A549 (cell line): ENCODE results near the gene FBXO38. TPM values are rescaled to one million over a fixed set of nuclear protein-coding genes. Genes with fewer than 3 reads are reported as not detected.

Source experiments
- ATAC-seq, 2 experiments: fragments of 200-7000 bp in 1 of 2; fragments of >200 bp in 1 of 2; cut with Nextera tagmentation in 1 of 2; cut with Tn5 transposase in 1 of 2; 3 replicates each; pipeline versions ENCODE4 v1.8.0 to v1.9.1; 2018 to 2020; ENCODE audit warnings: mild to moderate bottlenecking in 1 of 2, moderate library complexity in 1 of 2
- CTCF ChIA-PET: fragments of 300-600 bp; sonication (Branson Sonifier 250); formaldehyde crosslinking; extraction: SDS; loops from one replicate; lab custom pipeline; 2021; ENCODE audit warnings: antibody characterized with exemption, inconsistent platforms; lab: Yijun Ruan, JAX
- POLR2A ChIA-PET: fragments of 350-600 bp; formaldehyde crosslinking; extraction: SDS; loops from one replicate; lab custom pipeline; 2021; ENCODE audit warnings: antibody characterized with exemption, inconsistent platforms; lab: Yijun Ruan, JAX
- DNase-seq, 2 experiments: peaks; one replicate each; pipeline versions ENCODE4 v3.0.0 to v3.0.0-alpha.2; 2011 to 2016; ENCODE audit warnings: low read depth in 1 of 2, low spot score in 1 of 2
- FAIRE-seq: peaks from 2 replicates; lab custom pipeline; 2011; peaks lifted over from hg19 to GRCh38; lab: Jason Lieb, UNC
- H3K27ac ChIP-seq, 2 experiments: fragments of >200 bp; sonication (Bioruptor Twin); formaldehyde crosslinking; 3 replicates each; pipeline ENCODE4 v1.5.1; 2016 to 2017
- H3K4me1 ChIP-seq: fragments of >200 bp; sonication (Bioruptor Twin); formaldehyde crosslinking; 3 replicates; pipeline ENCODE4 v1.6.1; 2016
- H3K4me2 ChIP-seq: fragments of >200 bp; sonication (Bioruptor Twin); formaldehyde crosslinking; 3 replicates; pipeline ENCODE4 v1.6.1; 2016
- H3K4me3 ChIP-seq: fragments of >200 bp; sonication (Bioruptor Twin); formaldehyde crosslinking; 3 replicates; pipeline ENCODE4 v1.5.1; 2016
- H3K9me3 ChIP-seq: fragments of >200 bp; sonication (Bioruptor Twin); formaldehyde crosslinking; 3 replicates; pipeline ENCODE4 v1.6.1; 2016
- BHLHE40 ChIP-seq: IDR thresholded peaks from 2 replicates; pipeline ENCODE4 v1.6.1; 2012; ENCODE audit warnings: low read depth, low read length, inconsistent platforms
- CBX2 ChIP-seq: fragments of 200-600 bp; sonication (generic); IDR thresholded peaks from 2 replicates; pipeline ENCODE4 v1.6.1; 2016; ENCODE audit warnings: low read depth, mild to moderate bottlenecking, borderline replicate concordance
- CEBPB ChIP-seq, 2 experiments: fragments of >200 bp in 1 of 2; sonication (Bioruptor Twin) in 1 of 2; formaldehyde crosslinking in 1 of 2; IDR thresholded peaks; 2 replicates each; pipeline ENCODE4 v1.6.1; 2012 to 2016
- EHMT2 ChIP-seq: fragments of 200-600 bp; sonication (generic); IDR thresholded peaks from 2 replicates; pipeline ENCODE4 v1.6.1; 2016; ENCODE audit warnings: antibody characterized with exemption, low read depth, mild to moderate bottlenecking, moderate library complexity
- ELK1 ChIP-seq: fragments of 150-350 bp; IDR thresholded peaks from 2 replicates; pipeline ENCODE4 v1.6.1; 2014; ENCODE audit warnings: low read depth, mild to moderate bottlenecking, low read length
- FOSB ChIP-seq: fragments of 250-450 bp; sonication (Bioruptor Pico); IDR thresholded peaks from 2 replicates; pipeline ENCODE4 v1.5.0; 2020; ENCODE audit warnings: mild to moderate bottlenecking, moderate library complexity
- HOXB13 ChIP-seq: fragments of 250-450 bp; sonication (Bioruptor Pico); IDR thresholded peaks from 2 replicates; pipeline ENCODE4 v1.5.0; 2020; ENCODE audit warnings: low read depth, mild to moderate bottlenecking, moderate library complexity
- JUN ChIP-seq, 2 experiments: fragments of >200 bp; sonication (Bioruptor Twin); formaldehyde crosslinking; IDR thresholded peaks; 2 replicates in 1 of 2; 3 replicates in 1 of 2; pipeline ENCODE4 v1.6.1; 2016 to 2017
- KDM5A ChIP-seq: fragments of 200-600 bp; sonication (generic); IDR thresholded peaks from 2 replicates; pipeline ENCODE4 v1.6.1; 2016; ENCODE audit warnings: antibody characterized with exemption, mild to moderate bottlenecking
- NPAS2 ChIP-seq: fragments of 250-450 bp; sonication (Bioruptor Pico); IDR thresholded peaks from 2 replicates; pipeline ENCODE4 v1.8.0; 2022; ENCODE audit warnings: mild to moderate bottlenecking, moderate library complexity, borderline replicate concordance
- NR3C1 ChIP-seq: fragments of >200 bp; sonication (Bioruptor Twin); formaldehyde crosslinking; IDR thresholded peaks from 3 replicates; pipeline ENCODE4 v1.6.1; 2017
- RAD21 ChIP-seq, 2 experiments: fragments of >200 bp in 1 of 2; sonication (Bioruptor Twin) in 1 of 2; formaldehyde crosslinking in 1 of 2; IDR thresholded peaks in 1 of 2; conservative IDR thresholded peaks in 1 of 2; 2 replicates in 1 of 2; 3 replicates in 1 of 2; pipeline ENCODE4 v1.6.1; 2012 to 2018; ENCODE audit warnings: inconsistent platforms in 1 of 2
- REST ChIP-seq: fragments of 200-600 bp; sonication (generic); IDR thresholded peaks from 2 replicates; pipeline ENCODE4 v1.6.1; 2016; ENCODE audit warnings: antibody characterized with exemption, mild to moderate bottlenecking, moderate library complexity
- TFCP2L1 ChIP-seq: fragments of 250-450 bp; sonication (Bioruptor Pico); IDR thresholded peaks from 2 replicates; pipeline ENCODE4 v1.5.0; 2021; ENCODE audit warnings: mild to moderate bottlenecking
- ZC3H11A ChIP-seq: fragments of 450-650 bp; IDR thresholded peaks from 2 replicates; pipeline ENCODE4 v1.6.1; 2014; ENCODE audit warnings: antibody characterized with exemption, mild to moderate bottlenecking
- WGBS: methylation state at CpG from one replicate; pipeline ENCODE4 v1.1.6; 2017; ENCODE audit errors: missing lambda C conversion rate; 5-methylcytosine and 5-hydroxymethylcytosine counted together
- polyA plus RNA-seq, 4 experiments: library from polyadenylated mRNA; depleted of rRNA in 3 of 4; stranded (reverse); fragments of >200 nt; fragmentation: RNase III in 1 of 4; extraction: RNeasy Plus Mini Kit Qiagen cat#74134 plus additional on column Dnase treatment in 1 of 4; gene quantifications; 2 replicates in 3 of 4; 3 replicates in 1 of 4; pipeline ENCODE4 v1.2.3, GENCODE V29; 2011 to 2017
- TF ChIP-seq, protein P1 (sequence below): IDR thresholded peaks from 2 replicates; pipeline ENCODE4 v1.6.1; 2012

FBXO38 gene
- polyA plus RNA-seq, 2 of the 4 experiments (the other 2 are of a cell fraction), result 15.8 to 33.2 TPM

GRCh38 chr5:148378670-148379069 is 5.1 kb upstream of the FBXO38 start:
- Histone ChIP-seq H3K4me2 (no peak overlapping the region), H3K9me3 (no peaks in the 10 kb centered on the region), H3K4me3 (no peak overlapping the region), H3K4me1 (0 out of 3 replicates have a peak, but pooled peaks cover 3% of the 10 kb centered on the region), H3K27ac (no peak overlapping the region)
- CTCF ChIA-PET, result no interaction called here
- DNase-seq (no peak), FAIRE-seq (no peak), ATAC-seq (no peak)
- POLR2A ChIA-PET, result no interaction called here
- 70% methylated on average over 3 of the region's 3 CpGs for WGBS
- TF ChIP-seq RAD21 (conservative IDR thresholded peaks at IDR 0.05 in 1 of 2, IDR thresholded peaks at IDR 0.05 in 1 of 2) (no peak), KDM5A (no peak), ZC3H11A (no peak), ELK1 (no peak), HOXB13 (CRISPR knock-in tag) (no peak), CBX2 (no peak)

GRCh38 chr5:148379340-148379739 is 4.4 kb upstream of the FBXO38 start:
- Histone ChIP-seq H3K9me3 (no peaks in the 10 kb centered on the region), H3K4me2 (no peak overlapping the region), H3K27ac (no peak overlapping the region), H3K4me3 (no peak overlapping the region), H3K4me1 (0 out of 3 replicates have a peak, but pooled peaks cover 3% of the 10 kb centered on the region)
- CTCF ChIA-PET, result no interaction called here
- POLR2A ChIA-PET, result no interaction called here
- DNase-seq (no peak), ATAC-seq (no peak), FAIRE-seq (no peak)
- TF ChIP-seq TFCP2L1 (CRISPR knock-in tag) (no peak), CBX2 (no peak), KDM5A (no peak), EHMT2 (no peak), JUN (IDR thresholded peaks at IDR 0.05) (no peak), FOSB (CRISPR knock-in tag) (no peak), NPAS2 (CRISPR knock-in tag) (no peak), BHLHE40 (no peak)

GRCh38 chr5:148381906-148382305 is 1.9 kb upstream of the FBXO38 start:
- ChIA-PET POLR2A (no interaction called here), CTCF (interaction anchor here (0.8 to 1.2 kb wide), 3 partner anchors 7 to 202 kb away, joined by 3 to 4 read pairs (median 3); no protein-coding TSS in a partner anchor)
- TF ChIP-seq REST, result no peak
- TF ChIP-seq JUN (IDR thresholded peaks at IDR 0.05), result no peak
- no peak for TF ChIP-seq ELK1
- no peak for TF ChIP-seq NR3C1
- TF ChIP-seq CEBPB (IDR thresholded peaks at IDR 0.05), result no peak
- TF ChIP-seq, protein P1, sequence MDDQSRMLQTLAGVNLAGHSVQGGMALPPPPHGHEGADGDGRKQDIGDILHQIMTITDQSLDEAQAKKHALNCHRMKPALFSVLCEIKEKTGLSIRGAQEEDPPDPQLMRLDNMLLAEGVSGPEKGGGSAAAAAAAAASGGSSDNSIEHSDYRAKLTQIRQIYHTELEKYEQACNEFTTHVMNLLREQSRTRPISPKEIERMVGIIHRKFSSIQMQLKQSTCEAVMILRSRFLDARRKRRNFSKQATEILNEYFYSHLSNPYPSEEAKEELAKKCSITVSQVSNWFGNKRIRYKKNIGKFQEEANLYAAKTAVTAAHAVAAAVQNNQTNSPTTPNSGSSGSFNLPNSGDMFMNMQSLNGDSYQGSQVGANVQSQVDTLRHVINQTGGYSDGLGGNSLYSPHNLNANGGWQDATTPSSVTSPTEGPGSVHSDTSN, result no peak
- FAIRE-seq (no peak), DNase-seq (no peak), ATAC-seq (no peak)
- H3K4me2 ChIP-seq, result no peak overlapping the region
- 74% methylated on average over 3 of the region's 3 CpGs for WGBS
- no peak overlapping the region for H3K4me3 ChIP-seq
- no peak overlapping the region for H3K27ac ChIP-seq
- no peaks in the 10 kb centered on the region for H3K9me3 ChIP-seq
- peaks cover 13% of the 10 kb centered on the region; the same call in 2 of the 3 replicates for H3K4me1 ChIP-seq
